Measurements from ENCODE around the gene ITPR1. TPM values are rescaled to one million over a fixed set of nuclear protein-coding genes. Genes with fewer than 3 reads are reported as not detected.

ITPR1 gene
- 24.3 TPM for polyA plus RNA-seq (2012; ENCODE audit: insufficient read length, low read depth)

DNA sequence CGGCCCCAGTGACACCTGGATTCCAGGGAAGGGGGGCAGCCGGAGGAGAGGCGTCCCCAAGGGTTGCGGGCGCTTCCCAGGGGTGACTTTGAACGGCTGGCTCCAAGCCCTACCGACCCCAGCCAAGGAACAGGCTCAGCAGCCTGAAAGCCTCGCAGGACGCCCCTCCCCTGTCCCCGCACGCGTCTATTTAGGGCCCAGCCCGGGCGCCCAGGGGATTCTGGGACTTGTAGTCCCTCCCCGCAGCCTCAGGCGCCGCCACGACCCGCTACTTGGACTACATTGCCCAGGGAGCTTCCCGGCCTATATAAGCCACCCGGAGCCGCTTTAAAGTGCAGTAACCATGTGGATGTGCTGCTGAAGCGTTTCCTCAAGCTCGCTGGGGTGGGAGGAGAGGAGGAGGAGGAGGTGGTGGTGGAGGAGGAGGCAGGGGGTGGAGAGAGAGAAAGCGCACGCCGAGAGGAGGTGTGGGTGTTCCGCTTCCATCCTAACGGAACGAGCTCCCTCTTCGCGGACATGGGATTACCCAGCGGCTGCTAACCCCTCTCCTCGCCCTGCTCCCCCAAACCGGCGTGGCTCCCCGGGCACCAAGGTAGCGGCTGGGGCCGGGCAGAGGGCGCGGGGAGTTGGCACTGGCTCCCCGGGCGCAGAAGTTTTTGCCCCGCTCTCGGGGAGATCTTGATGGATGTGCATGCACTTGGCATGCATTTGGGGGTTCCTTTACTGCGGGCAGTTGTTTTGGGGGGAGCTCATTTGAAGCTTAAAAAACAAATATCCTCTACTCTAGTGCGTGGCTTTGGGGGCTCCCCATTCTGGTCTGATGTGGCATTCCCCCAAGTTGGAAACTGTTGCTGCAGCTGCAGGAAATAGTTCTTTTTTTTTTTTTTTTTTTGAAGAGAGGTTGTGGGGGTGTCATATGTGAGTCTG, at the start of gene ITPR1:
Gene ITPR1 (plus strand): TSS at position 335 of the 927 bp plus-strand sequence. CDS start 23,144 bp downstream, outside the sequence.
- TF ChIP-seq POLR2AphosphoS5 (IDR thresholded peaks at IDR 0.05; ENCODE audit: low read depth, low read length) (peak; percentile 99), TAF1 (IDR thresholded peaks at IDR 0.05; ENCODE audit: borderline replicate concordance, insufficient read depth, low read length) (peak; percentile 99), FOXP2 (optimal IDR thresholded peaks at IDR 0.05; ENCODE audit: borderline replicate concordance, extremely low read depth, extremely low read length, insufficient read depth) (peak; percentile 52), SIN3A (IDR thresholded peaks at IDR 0.05; ENCODE audit: borderline replicate concordance, insufficient read depth, low read length) (peak; percentile 83; the same call in 1 of the 2 replicates)
- TF ChIP-seq, protein P1, sequence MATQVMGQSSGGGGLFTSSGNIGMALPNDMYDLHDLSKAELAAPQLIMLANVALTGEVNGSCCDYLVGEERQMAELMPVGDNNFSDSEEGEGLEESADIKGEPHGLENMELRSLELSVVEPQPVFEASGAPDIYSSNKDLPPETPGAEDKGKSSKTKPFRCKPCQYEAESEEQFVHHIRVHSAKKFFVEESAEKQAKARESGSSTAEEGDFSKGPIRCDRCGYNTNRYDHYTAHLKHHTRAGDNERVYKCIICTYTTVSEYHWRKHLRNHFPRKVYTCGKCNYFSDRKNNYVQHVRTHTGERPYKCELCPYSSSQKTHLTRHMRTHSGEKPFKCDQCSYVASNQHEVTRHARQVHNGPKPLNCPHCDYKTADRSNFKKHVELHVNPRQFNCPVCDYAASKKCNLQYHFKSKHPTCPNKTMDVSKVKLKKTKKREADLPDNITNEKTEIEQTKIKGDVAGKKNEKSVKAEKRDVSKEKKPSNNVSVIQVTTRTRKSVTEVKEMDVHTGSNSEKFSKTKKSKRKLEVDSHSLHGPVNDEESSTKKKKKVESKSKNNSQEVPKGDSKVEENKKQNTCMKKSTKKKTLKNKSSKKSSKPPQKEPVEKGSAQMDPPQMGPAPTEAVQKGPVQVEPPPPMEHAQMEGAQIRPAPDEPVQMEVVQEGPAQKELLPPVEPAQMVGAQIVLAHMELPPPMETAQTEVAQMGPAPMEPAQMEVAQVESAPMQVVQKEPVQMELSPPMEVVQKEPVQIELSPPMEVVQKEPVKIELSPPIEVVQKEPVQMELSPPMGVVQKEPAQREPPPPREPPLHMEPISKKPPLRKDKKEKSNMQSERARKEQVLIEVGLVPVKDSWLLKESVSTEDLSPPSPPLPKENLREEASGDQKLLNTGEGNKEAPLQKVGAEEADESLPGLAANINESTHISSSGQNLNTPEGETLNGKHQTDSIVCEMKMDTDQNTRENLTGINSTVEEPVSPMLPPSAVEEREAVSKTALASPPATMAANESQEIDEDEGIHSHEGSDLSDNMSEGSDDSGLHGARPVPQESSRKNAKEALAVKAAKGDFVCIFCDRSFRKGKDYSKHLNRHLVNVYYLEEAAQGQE (IDR thresholded peaks at IDR 0.05; ENCODE audit: insufficient read depth in 1 of 2, low read depth in 2 of 2, low read length in 2 of 2), result peak in 1 of 2 experiments; percentile 67; a peak in 1 of 4 replicates

DNA sequence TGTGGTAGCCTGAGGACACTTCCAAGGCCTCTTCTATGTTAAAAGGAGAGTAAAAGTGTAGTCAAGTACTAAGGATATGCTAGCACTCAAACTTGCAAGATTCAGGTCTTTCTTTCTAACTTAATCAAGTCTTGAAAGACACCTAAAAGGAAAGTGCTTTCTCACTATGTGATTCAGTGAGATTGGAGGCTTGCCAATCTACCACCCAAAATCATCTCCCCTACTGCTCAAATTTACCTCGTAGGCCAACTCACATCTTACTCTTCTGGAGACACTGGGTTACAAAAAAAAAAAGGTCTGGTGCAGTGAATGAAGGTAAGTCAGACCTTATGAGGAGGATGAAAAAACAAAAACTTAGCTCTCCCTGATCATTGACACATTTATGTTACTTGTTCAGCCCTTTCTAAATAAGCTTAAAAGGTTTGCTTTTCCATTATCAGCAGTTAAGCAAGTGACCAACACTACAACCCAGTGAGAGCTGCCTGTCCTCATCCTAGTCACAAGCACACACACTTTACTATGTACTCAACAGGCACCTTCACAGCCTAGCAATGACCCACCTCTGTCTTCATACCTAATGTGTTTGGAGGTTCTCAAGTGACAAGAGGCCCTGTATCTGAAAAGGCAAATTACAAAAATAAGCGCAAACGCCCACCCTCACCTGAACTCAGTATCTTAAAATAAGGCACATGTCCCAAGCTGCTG, 45.7 kb upstream of the ITPR1 start:
- TF ChIP-seq POLR2AphosphoS5 (IDR thresholded peaks at IDR 0.05; ENCODE audit: low read depth, low read length) (no peak), SIN3A (IDR thresholded peaks at IDR 0.05; ENCODE audit: borderline replicate concordance, insufficient read depth, low read length) (no peak), TAF1 (IDR thresholded peaks at IDR 0.05; ENCODE audit: borderline replicate concordance, insufficient read depth, low read length) (no peak), FOXP2 (optimal IDR thresholded peaks at IDR 0.05; ENCODE audit: borderline replicate concordance, extremely low read depth, extremely low read length, insufficient read depth) (no peak)
- TF ChIP-seq, protein P1 (IDR thresholded peaks at IDR 0.05; ENCODE audit: insufficient read depth in 1 of 2, low read depth in 2 of 2, low read length in 2 of 2), result no peak

DNA sequence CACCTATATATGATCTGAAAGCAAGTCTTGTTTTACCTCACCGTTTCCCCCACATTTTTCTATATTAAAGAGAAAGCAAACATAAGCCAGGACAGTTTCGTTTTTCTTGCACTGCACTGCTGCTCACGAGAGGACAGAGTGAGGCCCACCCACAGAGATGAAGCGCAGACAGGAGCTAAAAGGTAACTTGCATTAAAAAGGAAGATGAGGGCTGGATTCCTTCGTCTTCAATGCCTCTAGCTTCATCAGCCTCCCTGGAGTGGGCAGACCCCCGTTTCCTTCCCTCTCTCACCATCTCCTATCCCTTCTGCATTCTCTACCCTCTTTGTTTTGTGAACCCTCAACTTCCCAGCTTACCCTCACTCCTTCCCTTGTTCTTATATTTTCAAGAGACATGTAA, 45.0 kb upstream of the ITPR1 start:
- TF ChIP-seq TAF1 (IDR thresholded peaks at IDR 0.05; ENCODE audit: borderline replicate concordance, insufficient read depth, low read length), result no peak
- no peak for TF ChIP-seq POLR2AphosphoS5 (IDR thresholded peaks at IDR 0.05; ENCODE audit: low read depth, low read length)
- no peak for TF ChIP-seq SIN3A (IDR thresholded peaks at IDR 0.05; ENCODE audit: borderline replicate concordance, insufficient read depth, low read length)
- no peak for TF ChIP-seq FOXP2 (optimal IDR thresholded peaks at IDR 0.05; ENCODE audit: borderline replicate concordance, extremely low read depth, extremely low read length, insufficient read depth)
- TF ChIP-seq, protein P1 (IDR thresholded peaks at IDR 0.05; ENCODE audit: insufficient read depth in 1 of 2, low read depth in 2 of 2, low read length in 2 of 2), result no peak

DNA sequence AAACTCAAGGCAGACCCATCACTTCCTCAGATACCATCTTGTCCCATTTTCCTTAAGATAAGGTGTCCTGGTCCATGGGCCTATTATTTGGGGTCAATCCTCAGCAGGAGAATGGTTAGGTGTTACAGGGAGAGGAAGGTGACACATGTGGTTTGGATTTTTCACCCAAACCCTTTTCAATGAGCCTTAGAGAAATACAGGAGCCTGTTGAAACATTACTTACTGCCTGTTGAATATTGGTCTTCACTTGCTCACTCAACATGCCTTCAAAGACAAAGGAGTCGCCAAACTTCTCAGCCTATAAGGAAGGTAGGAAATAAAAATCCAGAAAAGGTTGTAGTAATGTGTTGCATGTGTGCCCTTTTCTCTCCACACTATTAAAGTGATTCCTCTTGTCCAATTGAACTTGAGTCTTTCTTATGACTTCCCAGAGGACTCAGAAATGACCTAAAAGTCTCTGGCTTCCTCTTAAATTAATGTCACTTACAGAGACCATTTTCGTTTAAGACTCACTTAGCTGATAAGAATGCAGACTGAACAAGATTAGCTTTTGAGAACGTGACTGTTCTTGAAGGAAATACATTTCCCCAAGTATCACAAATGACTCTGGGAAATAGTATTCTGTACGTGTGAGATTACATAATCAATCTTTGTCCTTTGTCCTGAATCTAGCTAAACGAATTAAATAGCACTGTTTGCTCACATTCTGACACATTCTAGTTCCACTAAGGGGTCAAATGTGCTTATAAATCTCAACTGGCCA, 43.9 kb upstream of the ITPR1 start:
- TF ChIP-seq FOXP2 (optimal IDR thresholded peaks at IDR 0.05; ENCODE audit: borderline replicate concordance, extremely low read depth, extremely low read length, insufficient read depth) (no peak), SIN3A (IDR thresholded peaks at IDR 0.05; ENCODE audit: borderline replicate concordance, insufficient read depth, low read length) (no peak), POLR2AphosphoS5 (IDR thresholded peaks at IDR 0.05; ENCODE audit: low read depth, low read length) (no peak), TAF1 (IDR thresholded peaks at IDR 0.05; ENCODE audit: borderline replicate concordance, insufficient read depth, low read length) (no peak)
- TF ChIP-seq, protein P1 (IDR thresholded peaks at IDR 0.05; ENCODE audit: insufficient read depth in 1 of 2, low read depth in 2 of 2, low read length in 2 of 2), result no peak

All from PFSK-1 (cell line).